H1 (cell line): ENCODE results near the gene CXADR. TPM values are rescaled to one million over a fixed set of nuclear protein-coding genes. Genes with fewer than 3 reads are reported as not detected.

Experiments used
- CTCF ChIA-PET: fragments of 300-600 bp; sonication (Branson Sonifier 250); formaldehyde crosslinking; loops from one replicate; lab custom pipeline; 2021; ENCODE audit not compliant: partially characterized antibody; lab: Charles Lee
- POLR2A ChIA-PET: fragments of 300-600 bp; sonication (Branson Sonifier 250); formaldehyde crosslinking; loops from one replicate; lab custom pipeline; 2021; ENCODE audit warnings: inconsistent platforms; ENCODE audit not compliant: partially characterized antibody; lab: Charles Lee
- DNase-seq, 2 experiments: peaks; one replicate each; pipeline versions ENCODE4 v3.0.0 to v3.0.0-alpha.2; 2010 to 2022; ENCODE audit warnings: low spot score in 2 of 2, low read depth in 1 of 2, mixed read lengths in 1 of 2
- FAIRE-seq: peaks from 2 replicates; lab custom pipeline; 2011; peaks lifted over from hg19 to GRCh38; lab: Jason Lieb, UNC
- H2AFZ ChIP-seq: 2 replicates; pipeline ENCODE4 v1.8.1; 2012; ENCODE audit warnings: low read length, inconsistent platforms
- H2AK5ac ChIP-seq: 2 replicates; pipeline ENCODE4 v1.6.1; 2013; ENCODE audit warnings: low read depth, low read length
- H2BK120ac ChIP-seq: replicated peaks from 2 replicates; pipeline ENCODE3; 2013; ENCODE audit warnings: low read depth, low read length, inconsistent platforms
- H2BK12ac ChIP-seq: 2 replicates; pipeline ENCODE4 v1.6.1; 2013; ENCODE audit warnings: low read depth, low read length
- H2BK15ac ChIP-seq: 2 replicates; pipeline ENCODE4 v1.6.1; 2013; ENCODE audit warnings: low read length
- H2BK20ac ChIP-seq: 2 replicates; pipeline ENCODE4 v1.6.1; 2013; ENCODE audit warnings: low read length
- H2BK5ac ChIP-seq: 2 replicates; pipeline ENCODE4 v1.6.1; 2013; ENCODE audit warnings: low read depth, low read length
- H3K14ac ChIP-seq: 2 replicates; pipeline ENCODE4 v1.6.1; 2013; ENCODE audit warnings: inconsistent platforms; ENCODE audit not compliant: insufficient read length
- H3K18ac ChIP-seq: 2 replicates; pipeline ENCODE4 v1.6.1; 2013; ENCODE audit warnings: low read length; ENCODE audit errors: extremely low read depth
- H3K23ac ChIP-seq: 2 replicates; pipeline ENCODE4 v1.6.1; 2013; ENCODE audit warnings: inconsistent platforms; ENCODE audit not compliant: insufficient read length
- H3K23me2 ChIP-seq: 2 replicates; pipeline ENCODE4 v1.6.1; 2013; ENCODE audit warnings: low read depth, low read length
- H3K27ac ChIP-seq: 2 replicates; pipeline ENCODE4 v1.6.1; 2011; ENCODE audit warnings: low read depth, low read length, inconsistent platforms
- H3K27me3 ChIP-seq, 4 experiments: replicated peaks in 1 of 4; 1 replicate in 1 of 4; 2 replicates in 3 of 4; pipeline versions ENCODE4 v1.6.1 to v1.8.1; 2011 to 2013; ENCODE audit warnings: low read length in 3 of 4, mild to moderate bottlenecking in 3 of 4, inconsistent platforms in 2 of 4, mixed read lengths in 2 of 4, moderate library complexity in 1 of 4; ENCODE audit not compliant: control insufficient read depth in 3 of 4, insufficient read depth in 3 of 4; ENCODE audit errors: extremely low read depth in 1 of 4
- H3K36me3 ChIP-seq, 4 experiments: 2 replicates each; pipeline versions ENCODE4 v1.6.1 to v1.8.1; 2011 to 2013; ENCODE audit warnings: mild to moderate bottlenecking in 4 of 4, low read length in 3 of 4, moderate library complexity in 2 of 4, control low read depth in 1 of 4, inconsistent platforms in 1 of 4; ENCODE audit not compliant: insufficient read depth in 4 of 4, control insufficient read depth in 2 of 4
- H3K4ac ChIP-seq: replicated peaks from 2 replicates; pipeline ENCODE3; 2013; ENCODE audit warnings: low read length, low read depth, mixed read lengths, inconsistent platforms; ENCODE audit not compliant: insufficient read length
- H3K4me1 ChIP-seq, 4 experiments: replicated peaks in 1 of 4; 1 replicate in 1 of 4; 2 replicates in 3 of 4; pipeline versions ENCODE4 v1.6.1 to v1.8.1; 2011 to 2013; ENCODE audit warnings: low read length in 3 of 4, inconsistent platforms in 2 of 4, mixed read lengths in 1 of 4; ENCODE audit not compliant: insufficient read depth in 4 of 4, control insufficient read depth in 3 of 4
- H3K4me2 ChIP-seq, 2 experiments: 2 replicates each; pipeline versions ENCODE4 v1.6.1 to v1.8.1; 2011 to 2013; ENCODE audit warnings: low read depth in 2 of 2, low read length in 2 of 2, control low read depth in 1 of 2, inconsistent platforms in 1 of 2, mild to moderate bottlenecking in 1 of 2; ENCODE audit not compliant: insufficient read depth in 1 of 2
- H3K4me3 ChIP-seq, 4 experiments: fragments of 200-600, 300-600 bp in 1 of 4; sonication (generic), shearing (Covaris generic), sonication (Bioruptor Twin) in 1 of 4; 2 replicates each; pipeline versions ENCODE4 v1.5.1 to v1.8.1; 2011 to 2016; ENCODE audit warnings: low read length in 4 of 4, low read depth in 3 of 4, control low read depth in 2 of 4, inconsistent platforms in 2 of 4, mild to moderate bottlenecking in 2 of 4, mixed read lengths in 1 of 4, moderate library complexity in 1 of 4; ENCODE audit not compliant: insufficient read depth in 2 of 4; ENCODE audit errors: extremely low read depth in 1 of 4
- H3K56ac ChIP-seq: replicated peaks from 2 replicates; pipeline ENCODE3; 2013; ENCODE audit warnings: low read depth, mild to moderate bottlenecking, mixed read lengths, low read length, inconsistent platforms; ENCODE audit not compliant: insufficient read length
- H3K79me1 ChIP-seq: 2 replicates; pipeline ENCODE4 v1.6.1; 2013; ENCODE audit warnings: low read depth, low read length, control low read depth
- H3K79me2 ChIP-seq, 2 experiments: 2 replicates each; pipeline versions ENCODE4 v1.6.1 to v1.8.1; 2012 to 2013; ENCODE audit warnings: low read length in 2 of 2, mild to moderate bottlenecking in 2 of 2, inconsistent platforms in 1 of 2; ENCODE audit not compliant: insufficient read depth in 2 of 2, control insufficient read depth in 1 of 2
- H3K9ac ChIP-seq, 4 experiments: replicated peaks in 1 of 4; 1 replicate in 1 of 4; 2 replicates in 3 of 4; pipeline versions ENCODE4 v1.6.1 to v1.8.1; 2011 to 2013; ENCODE audit warnings: low read depth in 3 of 4, low read length in 3 of 4, control low read depth in 2 of 4, mild to moderate bottlenecking in 2 of 4, moderate library complexity in 2 of 4, inconsistent platforms in 1 of 4; ENCODE audit errors: extremely low read depth in 1 of 4
- H3K9me3 ChIP-seq, 2 experiments: 2 replicates each; pipeline versions ENCODE4 v1.6.1 to v1.8.1; 2012 to 2013; ENCODE audit warnings: mild to moderate bottlenecking in 2 of 2, moderate library complexity in 2 of 2, control low read depth in 1 of 2, inconsistent platforms in 1 of 2, low read depth in 1 of 2, low read length in 1 of 2, mixed read lengths in 1 of 2; ENCODE audit not compliant: insufficient read depth in 2 of 2
- H4K20me1 ChIP-seq, 2 experiments: replicated peaks in 1 of 2; 2 replicates each; pipeline versions ENCODE3 to v1.8.1; 2011 to 2013; ENCODE audit warnings: inconsistent platforms in 2 of 2, low read length in 2 of 2, mild to moderate bottlenecking in 1 of 2; ENCODE audit not compliant: insufficient read depth in 2 of 2, control insufficient read depth in 1 of 2
- H4K5ac ChIP-seq: 2 replicates; pipeline ENCODE4 v1.6.1; 2013; ENCODE audit warnings: low read length, low read depth, mixed read lengths, inconsistent platforms; ENCODE audit not compliant: insufficient read length
- H4K8ac ChIP-seq: 2 replicates; pipeline ENCODE4 v1.8.0; 2013; ENCODE audit warnings: mild to moderate bottlenecking, moderate library complexity, low read length, inconsistent platforms; ENCODE audit not compliant: insufficient read depth; ENCODE audit errors: extremely low read depth
- H4K91ac ChIP-seq: replicated peaks from 2 replicates; pipeline ENCODE3; 2013; ENCODE audit warnings: low read length, mixed read lengths, inconsistent platforms; ENCODE audit not compliant: insufficient read length
- CEBPB ChIP-seq: IDR thresholded peaks from 2 replicates; pipeline ENCODE4 v1.6.1; 2012; ENCODE audit warnings: low read depth, low read length
- CREB1 ChIP-seq: IDR thresholded peaks from 2 replicates; pipeline ENCODE4 v1.6.1; 2012; ENCODE audit warnings: inconsistent platforms
- JUND ChIP-seq: IDR thresholded peaks from 2 replicates; pipeline ENCODE4 v1.6.1; 2011; ENCODE audit warnings: mild to moderate bottlenecking, improper control_type of control experiment, low read length
- RXRA ChIP-seq: IDR thresholded peaks from 2 replicates; pipeline ENCODE4 v1.6.1; 2011; ENCODE audit warnings: low read depth, mild to moderate bottlenecking, low read length, moderate library complexity; ENCODE audit not compliant: insufficient read depth
- WGBS, 2 experiments: shearing (Covaris generic) in 1 of 2; methylation state at CpG; one replicate each; pipeline versions ENCODE4 v1.1.6 to v1.1.7; 2013 to 2015; ENCODE audit warnings: low lambda C conversion rate in 2 of 2, mixed read lengths in 2 of 2, inconsistent platforms in 1 of 2, low coverage in 1 of 2, missing lambda C conversion rate in 1 of 2; ENCODE audit not compliant: insufficient replicate concordance in 2 of 2, insufficient coverage in 1 of 2, insufficient read length in 1 of 2; ENCODE audit errors: extremely low coverage in 1 of 2, missing lambda C conversion rate in 1 of 2; 5-methylcytosine and 5-hydroxymethylcytosine counted together
- polyA plus RNA-seq, 7 experiments: library from polyadenylated mRNA; depleted of rRNA in 3 of 7; stranded (reverse) in 5 of 7; unstranded in 2 of 7; fragments of >200 nt in 5 of 7; fragments of 200-250 nt in 2 of 7; gene quantifications; 1 replicate in 5 of 7; 2 replicates in 1 of 7; 4 replicates in 1 of 7; pipeline versions ENCODE4 v1.2.1 to v1.2.3, GENCODE V29; 2011 to 2013; ENCODE audit warnings: missing spikeins in 2 of 7, mixed read lengths in 2 of 7
- total RNA-seq: library from RNA; stranded (reverse); fragmentation: NEBNext Ultra II Directional; extraction: Animal tissue kit (Norgen Biotek cat#: 25700); gene quantifications from 2 replicates; pipeline ENCODE4 v1.2.1, GENCODE V29; 2021

The CXADR gene
- total and polyA plus RNA-seq, 2 of the 8 experiments (the other 6 are each of a cell fraction or from before 2014, with no cell fraction given), result 45.6 to 145 TPM

DNA sequence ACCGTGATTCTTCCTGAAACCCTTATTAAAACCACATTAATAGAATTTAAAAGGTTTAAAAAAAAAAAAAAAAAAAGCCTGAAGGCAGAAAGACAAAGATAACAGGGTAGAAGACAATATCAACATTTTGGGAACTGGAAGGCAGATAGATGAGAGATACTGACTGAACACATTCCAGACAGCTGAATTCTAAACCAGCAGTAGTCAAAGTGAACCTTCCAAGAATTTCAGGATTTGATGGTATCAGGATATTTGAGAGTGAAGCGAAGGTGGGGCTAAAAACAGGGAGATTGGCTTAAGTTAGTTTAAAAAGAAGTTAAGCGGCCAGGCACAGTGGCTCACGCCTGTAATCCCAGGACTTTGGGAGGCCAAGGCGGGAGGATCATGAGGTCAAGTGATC lies 5.3 kb upstream of the CXADR start:
- WGBS, 2 experiments, result 91% methylated on average over 5 of the region's 5 CpGs; no CpG with 5 or more reads in 1 of the 2 experiments
- Histone ChIP-seq H4K20me1 (no peaks in the 10 kb centered on the region), H3K14ac (no peak overlapping the region), H2AK5ac (no peak overlapping the region), H3K79me2 (no peaks in the 10 kb centered on the region), H3K9me3 (no peaks in the 10 kb centered on the region; a peak in 1 of 4 replicates), H2BK5ac (no peak overlapping the region), H4K91ac (no peak overlapping the region), H3K79me1 (no peaks in the 10 kb centered on the region), H3K4me1 (peaks cover 0 to 3% (median 0%) of the 10 kb centered on the region in 4 experiments; a peak in 1 of 7 replicates), H3K4ac (no peak overlapping the region), H4K8ac (no peak overlapping the region), H3K56ac (no peak overlapping the region), H4K5ac (no peak overlapping the region), H3K36me3 (no peaks in the 10 kb centered on the region), H3K18ac (no peak overlapping the region), H3K23me2 (peaks cover 5% of the 10 kb centered on the region), H3K9ac (no peak overlapping the region), H2BK15ac (no peak overlapping the region), H3K4me3 (no peak overlapping the region), H3K27ac (no peak overlapping the region), H3K4me2 (no peak overlapping the region), H3K23ac (no peak overlapping the region), H3K27me3 (no peaks in the 10 kb centered on the region), H2BK20ac (no peak overlapping the region), H2BK120ac (no peak overlapping the region), H2BK12ac (no peak overlapping the region), H2AFZ (no peak overlapping the region)
- no peak for DNase-seq
- ChIA-PET POLR2A (no interaction called here), CTCF (no interaction called here)
- no peak for FAIRE-seq
- TF ChIP-seq RXRA (no peak), CREB1 (no peak), CEBPB (no peak), JUND (no peak)
